GM12801 (cell line): ENCODE data around the gene GRIA1.

Source experiments
- CTCF ChIP-seq: IDR thresholded peaks from one replicate; pipeline ENCODE4 v1.5.1; 2011; ENCODE audit warnings: control low read depth; ENCODE audit not compliant: insufficient read length; ENCODE audit errors: extremely low read depth

GRIA1 gene

GRCh38 chr5:153717287-153717686, 226.8 kb downstream of the GRIA1 start:
- no peak for TF ChIP-seq CTCF

- no peak for TF ChIP-seq CTCF
These were observed 228.2 kb downstream of the GRIA1 start for GRCh38 chr5:153718713-153719112.

- TF ChIP-seq CTCF = no peak
These were observed 228.9 kb downstream of the GRIA1 start for GRCh38 chr5:153719324-153719723.

- no peak for TF ChIP-seq CTCF
These were observed 251.6 kb downstream of the GRIA1 start for GRCh38 chr5:153742060-153742459.

GRCh38 chr5:153744751-153745150, 254.3 kb downstream of the GRIA1 start:
- no peak for TF ChIP-seq CTCF

GRCh38 chr5:153745778-153746395, 255.4 kb downstream of the GRIA1 start:
- no peak for TF ChIP-seq CTCF

GRCh38 chr5:153746440-153746839, 256.0 kb downstream of the GRIA1 start:
- no peak for TF ChIP-seq CTCF
